T47D (cell line): ENCODE results near the gene BRAP.
A peak's percentile ranks its signal among the peaks of the same experiment; 100 is the strongest.
"Not testable (repeated sequence)": the region's sequence is repeated elsewhere in the genome, so short reads cannot be mapped to it uniquely, and the experiment has no call there.

Experiments used
- DNase-seq, 2 experiments: peaks; one replicate each; pipeline versions ENCODE4 v3.0.0 to v3.0.0-alpha.2; 2011 to 2012; ENCODE audit warnings: low read depth in 1 of 2, low spot score in 1 of 2
- JUND ChIP-seq: IDR thresholded peaks from 2 replicates; pipeline ENCODE4 v1.6.1; 2012; ENCODE audit warnings: low read depth
- in situ Hi-C: cut with HindIII; loops from 2 replicates; pipeline ENCODE4 v1.10.0; 2016; ENCODE audit warnings: low sequenced_read_pairs, low pct_unique_long_range_greater_than_20kb

BRAP gene

DNA sequence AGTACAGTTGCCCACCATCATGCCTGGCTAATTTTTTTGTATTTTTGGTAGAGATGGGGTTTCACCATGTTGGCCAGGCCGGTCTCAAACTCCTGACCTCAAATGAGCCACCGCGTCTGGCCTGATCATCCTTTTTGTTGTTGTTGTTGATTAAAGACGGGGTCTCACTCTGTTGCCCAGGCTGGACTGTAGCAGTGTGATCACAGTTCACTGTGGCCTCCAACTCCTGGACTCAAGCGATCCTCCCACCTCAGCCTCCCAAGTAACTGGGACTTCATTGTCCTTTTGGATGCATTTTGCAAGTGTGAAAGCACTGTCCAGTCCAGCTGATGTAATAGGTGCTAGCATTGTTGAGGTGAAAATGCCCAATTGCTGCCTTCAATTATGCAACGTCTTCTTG is 59.5 kb downstream of the BRAP start:
- DNase-seq: no peak
- no peak for TF ChIP-seq JUND
- in situ Hi-C loops: no loop called here

DNA sequence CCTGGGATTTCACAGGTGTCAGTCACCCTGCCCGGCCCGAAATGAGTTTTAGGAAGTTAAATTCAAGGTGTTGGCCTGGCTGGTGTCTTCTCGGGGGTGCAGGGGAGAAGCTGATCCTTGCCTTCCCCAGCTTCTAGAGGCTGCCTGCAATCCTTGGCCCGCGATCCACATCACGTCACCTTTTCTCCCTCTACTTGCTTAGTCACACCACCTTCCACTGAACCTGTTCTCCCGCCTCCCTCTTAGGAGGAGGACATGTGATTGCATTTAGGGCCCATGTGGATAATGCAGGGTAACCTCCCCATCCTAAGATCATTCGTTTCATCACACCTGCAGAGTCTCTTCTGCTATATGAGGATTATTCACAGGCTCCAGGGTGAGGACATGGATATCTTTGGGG is 61.2 kb downstream of the BRAP start:
- in situ Hi-C loops: no loop called here
- TF ChIP-seq JUND: no peak
- DNase-seq: peak; percentile 49 to 86

- in situ Hi-C loops: not testable (repeated sequence)
Measured at GRCh38 chr12:111617841-111618240, 67.9 kb downstream of the BRAP start.

DNA sequence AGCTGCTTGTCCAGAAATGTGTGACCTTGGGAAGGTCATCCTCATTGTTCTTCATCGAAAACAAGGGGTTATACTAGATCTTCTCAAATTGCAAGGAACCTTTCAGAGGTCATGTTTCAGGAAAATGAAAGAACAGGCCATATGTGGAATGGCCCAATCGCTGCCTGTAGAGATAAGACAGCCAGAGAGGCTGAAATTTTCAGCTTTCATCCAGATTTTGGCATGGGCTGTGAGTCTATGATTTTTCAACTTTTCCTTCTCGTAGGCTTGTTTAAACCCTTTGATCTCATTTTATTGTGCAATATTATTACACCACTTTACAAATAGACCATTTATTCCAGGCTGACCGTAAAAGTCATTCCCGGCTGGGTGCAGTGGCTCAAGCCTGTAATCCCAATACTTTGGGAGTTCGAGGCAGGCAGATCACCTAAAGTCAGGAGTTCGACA is 69.6 kb downstream of the BRAP start:
- DNase-seq: no peak
- in situ Hi-C loops: no loop called here
- no peak for TF ChIP-seq JUND

More at GRCh38 chr12:111617841-111618240, 67.9 kb downstream of the BRAP start:
- not testable (repeated sequence) for DNase-seq

GRCh38 chr12:111607239-111607638 is 78.5 kb downstream of the BRAP start:
- in situ Hi-C loops: no loop called here
- TF ChIP-seq JUND: no peak
- peak in 1 of 2 experiments; percentile 29 for DNase-seq

DNA sequence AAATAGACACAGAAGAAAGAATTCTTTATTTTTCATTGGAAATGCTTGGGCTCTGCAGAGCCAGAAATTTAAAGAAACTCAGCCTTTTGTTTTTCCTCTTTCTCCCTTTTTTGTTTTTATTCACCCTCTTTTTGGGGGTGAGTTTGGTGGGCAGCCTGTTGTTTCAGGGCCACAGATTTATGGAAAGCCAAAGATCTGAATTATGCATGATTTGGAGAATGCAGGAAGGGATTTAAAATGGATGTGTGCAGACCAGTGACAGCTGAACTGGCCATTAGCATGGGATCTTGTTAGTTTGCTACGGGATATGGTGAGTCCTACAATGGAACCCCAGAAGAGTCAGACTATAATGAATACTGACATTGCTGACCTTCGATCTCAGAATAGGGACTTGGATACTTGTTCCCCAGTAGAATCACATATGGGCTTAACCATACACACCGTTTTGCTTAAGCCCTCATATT is 79.0 kb downstream of the BRAP start:
- in situ Hi-C loops: no loop called here
- TF ChIP-seq JUND: no peak
- DNase-seq: no peak

- TF ChIP-seq JUND: no peak
- in situ Hi-C loops: no loop called here
- DNase-seq: no peak
Measured at GRCh38 chr12:111605911-111606766, 79.6 kb downstream of the BRAP start.

GRCh38 chr12:111602857-111603256 is 82.9 kb downstream of the BRAP start:
- DNase-seq, in situ Hi-C loops: not testable (repeated sequence)

GRCh38 chr12:111602348-111602747 is 83.4 kb downstream of the BRAP start:
- in situ Hi-C loops: no loop called here
- no peak for DNase-seq
- no peak for TF ChIP-seq JUND

DNA sequence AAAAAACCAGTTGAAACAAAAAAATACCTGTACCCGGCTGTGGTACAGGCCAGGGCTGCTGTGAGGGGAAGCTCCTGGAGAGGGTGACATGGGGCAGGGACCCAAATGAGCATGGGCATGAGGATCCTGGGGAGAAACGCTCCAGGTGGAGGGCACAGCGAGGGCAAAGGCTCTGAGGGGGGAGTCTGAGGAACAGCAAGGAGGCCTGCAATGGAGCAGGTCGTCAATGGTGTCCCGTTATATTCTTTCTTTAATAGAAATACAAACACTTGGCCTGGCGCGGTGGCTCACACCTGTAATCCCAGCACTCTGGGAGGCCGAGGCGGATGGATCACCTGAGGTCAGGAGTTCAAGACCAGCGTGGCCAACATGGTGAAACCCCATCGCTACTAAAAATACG is 84.8 kb downstream of the BRAP start:
- DNase-seq, in situ Hi-C loops: not testable (repeated sequence)

DNA sequence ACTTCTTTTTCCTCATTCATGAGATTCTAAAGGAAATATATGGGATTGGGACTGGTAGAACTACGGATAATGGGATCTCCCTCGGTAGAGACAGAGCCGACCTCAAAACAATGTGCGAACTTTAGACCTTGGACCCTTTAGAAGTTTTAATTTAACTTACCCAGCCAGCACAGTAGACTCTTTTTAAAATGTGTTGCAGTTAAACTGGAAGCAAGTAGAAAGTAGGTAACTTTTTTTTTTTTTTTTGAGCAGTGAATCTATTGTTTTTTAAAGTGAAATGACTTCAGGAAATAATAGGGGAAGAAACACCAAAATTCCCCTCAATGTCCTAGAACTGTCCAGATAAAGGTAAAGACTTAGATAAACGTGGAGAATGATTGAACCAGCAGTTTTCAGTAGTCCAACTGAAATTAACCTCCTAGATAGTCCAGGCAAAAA is 85.5 kb downstream of the BRAP start:
- in situ Hi-C loops: no loop called here
- TF ChIP-seq JUND: no peak
- no peak for DNase-seq

GRCh38 chr12:111599453-111600204 is 86.1 kb downstream of the BRAP start:
- DNase-seq: peak; percentile 88 to 93
- TF ChIP-seq JUND: no peak
- in situ Hi-C loops: no loop called here
